Activated naive CD8-positive, alpha-beta T cell treated with anti-CD3 and anti-CD28 coated beads, Interleukin-2, amount 50 U/mL, for 24 hours (primary cell): ENCODE data around the gene LCN2.
"Not testable (repeated sequence)": the region's sequence is repeated elsewhere in the genome, so short reads cannot be mapped to it uniquely, and the experiment has no call there.

Experiments used
- ATAC-seq: fragments of 150-1000 bp; cut with Tn5 transposase; one replicate; pipeline ENCODE4 v1.10.0; 2021
- DNase-seq: peaks from one replicate; pipeline ENCODE4 v3.0.0; 2021
- H3K27ac Mint-ChIP-seq: one replicate; pipeline ENCODE4 v1.8.0; 2021; ENCODE audit warnings: mild to moderate bottlenecking, mixed read lengths
- H3K27me3 Mint-ChIP-seq: one replicate; pipeline ENCODE4 v1.8.0; 2021; ENCODE audit warnings: mixed read lengths
- H3K36me3 Mint-ChIP-seq: one replicate; pipeline ENCODE4 v1.8.0; 2021; ENCODE audit warnings: low read depth, mixed read lengths
- H3K4me1 Mint-ChIP-seq: one replicate; pipeline ENCODE4 v1.8.0; 2021; ENCODE audit warnings: mixed read lengths
- H3K4me3 Mint-ChIP-seq: one replicate; pipeline ENCODE4 v1.8.0; 2021; ENCODE audit warnings: mild to moderate bottlenecking, moderate library complexity, mixed read lengths
- H3K9me3 Mint-ChIP-seq: one replicate; pipeline ENCODE4 v1.8.0; 2021; ENCODE audit warnings: mixed read lengths

The LCN2 gene

DNA sequence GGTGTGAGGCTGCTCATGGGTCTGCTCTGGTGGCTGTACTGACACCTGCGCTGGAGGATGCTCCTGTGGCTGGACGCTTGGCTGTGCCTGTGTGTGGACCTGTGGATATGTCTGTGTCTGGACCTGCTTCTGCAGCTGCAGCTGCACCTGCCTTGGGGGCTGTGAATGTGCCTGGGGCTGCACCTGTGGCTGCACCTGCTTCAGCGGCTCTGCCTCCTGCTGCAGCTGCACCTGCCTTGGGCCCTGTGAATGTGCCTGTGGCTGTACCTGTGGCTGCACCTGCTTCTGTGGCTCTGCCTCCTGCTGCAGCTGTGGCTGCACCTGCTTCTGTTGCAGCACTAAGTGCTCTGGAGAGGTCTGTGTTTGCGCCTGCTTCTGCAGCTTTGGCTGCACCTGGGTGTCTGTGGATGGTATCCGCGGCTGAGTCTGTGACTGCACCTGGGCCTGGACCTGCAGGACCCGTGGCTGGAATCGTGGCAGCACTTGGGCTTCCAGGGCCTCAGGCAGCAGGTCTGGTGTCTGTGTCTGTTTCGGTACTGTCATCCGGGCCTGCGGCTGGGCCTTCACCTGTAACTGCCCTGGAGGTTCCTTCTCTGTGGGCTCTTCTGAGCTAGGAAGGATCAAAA is 29.7 kb downstream of the LCN2 start:
- no peaks in the 10 kb centered on the region for H3K9me3 Mint-ChIP-seq
- DNase-seq (no peak), ATAC-seq (no peak)
- H3K27ac Mint-ChIP-seq = no peak overlapping the region
- H3K4me1 Mint-ChIP-seq = peaks cover 4% of the 10 kb centered on the region
- H3K36me3 Mint-ChIP-seq = peaks cover 31% of the 10 kb centered on the region
- no peaks in the 10 kb centered on the region for H3K27me3 Mint-ChIP-seq
- H3K4me3 Mint-ChIP-seq = no peak overlapping the region

DNA sequence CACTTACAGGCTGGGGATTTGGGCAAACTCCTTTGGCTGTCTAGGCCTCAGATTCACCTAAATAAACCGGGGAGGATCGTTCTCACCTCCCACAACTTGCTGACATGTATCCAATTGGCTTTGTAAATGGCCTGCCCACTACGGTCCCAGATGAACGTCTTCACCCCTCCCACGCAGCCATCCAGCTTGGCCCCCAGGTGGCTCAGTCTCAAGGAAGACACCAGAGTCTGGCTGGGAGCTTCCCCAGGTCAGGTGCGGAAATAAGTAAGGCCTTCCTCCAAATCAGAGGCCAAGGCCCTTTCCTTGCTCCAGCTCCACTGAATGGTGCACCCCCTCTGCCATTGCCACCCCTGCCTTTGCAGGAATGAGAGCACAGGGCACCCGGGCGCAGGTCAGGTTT is 30.7 kb downstream of the LCN2 start:
- ATAC-seq = no peak

DNA sequence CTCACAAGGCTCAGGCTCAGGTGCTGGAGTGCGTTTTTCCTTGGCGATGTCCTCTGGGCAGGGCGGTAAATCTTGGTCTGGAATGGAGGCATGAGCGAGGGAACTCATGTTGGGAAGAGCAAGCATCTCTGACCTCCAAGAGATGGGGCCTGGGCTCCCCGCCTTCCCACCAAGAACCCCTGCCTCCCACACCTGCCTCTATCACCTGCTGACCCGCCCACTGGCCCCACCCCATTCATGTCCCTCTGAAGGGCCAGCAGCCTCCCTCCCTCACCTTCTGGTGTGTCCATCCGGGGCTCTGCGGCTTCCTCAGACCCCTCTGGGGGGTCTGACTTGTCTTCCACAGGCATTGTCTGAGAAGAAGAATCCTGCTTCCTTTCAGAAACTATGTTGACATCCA is 31.2 kb downstream of the LCN2 start:
- DNase-seq (no peak), ATAC-seq (no peak)
- peaks cover 32% of the 10 kb centered on the region for H3K36me3 Mint-ChIP-seq
- H3K4me3 Mint-ChIP-seq = no peak overlapping the region
- H3K27ac Mint-ChIP-seq = no peak overlapping the region
- no peaks in the 10 kb centered on the region for H3K27me3 Mint-ChIP-seq
- peaks cover 7% of the 10 kb centered on the region for H3K4me1 Mint-ChIP-seq
- H3K9me3 Mint-ChIP-seq = no peaks in the 10 kb centered on the region

More for the DNA sequence above, 30.7 kb downstream of the LCN2 start:
- Mint-ChIP-seq H3K27me3 (no peaks in the 10 kb centered on the region), H3K36me3 (peaks cover 34% of the 10 kb centered on the region), H3K27ac (no peak overlapping the region), H3K4me1 (peaks cover 7% of the 10 kb centered on the region), H3K9me3 (no peaks in the 10 kb centered on the region), H3K4me3 (no peak overlapping the region)
- DNase-seq = no peak

DNA sequence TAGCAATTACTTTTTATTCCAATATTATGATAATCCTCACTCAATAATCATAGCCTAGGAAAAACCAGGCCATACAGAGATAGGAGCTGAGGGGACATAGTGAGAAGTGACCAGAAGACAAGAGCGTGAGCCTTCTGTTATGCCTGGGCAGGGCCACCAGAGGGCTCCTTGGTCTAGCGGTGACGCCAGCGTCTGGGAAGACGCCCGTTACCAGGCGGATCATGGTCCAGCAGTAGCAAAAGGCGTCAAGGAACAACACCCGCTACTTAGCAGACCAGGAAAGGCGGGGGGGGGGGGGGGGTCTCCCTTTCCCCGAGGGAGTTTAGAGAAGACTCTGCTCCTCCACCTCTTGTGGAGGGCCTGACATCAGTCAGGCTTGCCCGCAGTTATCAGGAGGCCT is 32.2 kb downstream of the LCN2 start:
- not testable (repeated sequence) for H3K27ac Mint-ChIP-seq, ATAC-seq, H3K4me3 Mint-ChIP-seq, H3K27me3 Mint-ChIP-seq, H3K9me3 Mint-ChIP-seq, DNase-seq, H3K4me1 Mint-ChIP-seq
- peaks cover 37% of the 10 kb centered on the region for H3K36me3 Mint-ChIP-seq

DNA sequence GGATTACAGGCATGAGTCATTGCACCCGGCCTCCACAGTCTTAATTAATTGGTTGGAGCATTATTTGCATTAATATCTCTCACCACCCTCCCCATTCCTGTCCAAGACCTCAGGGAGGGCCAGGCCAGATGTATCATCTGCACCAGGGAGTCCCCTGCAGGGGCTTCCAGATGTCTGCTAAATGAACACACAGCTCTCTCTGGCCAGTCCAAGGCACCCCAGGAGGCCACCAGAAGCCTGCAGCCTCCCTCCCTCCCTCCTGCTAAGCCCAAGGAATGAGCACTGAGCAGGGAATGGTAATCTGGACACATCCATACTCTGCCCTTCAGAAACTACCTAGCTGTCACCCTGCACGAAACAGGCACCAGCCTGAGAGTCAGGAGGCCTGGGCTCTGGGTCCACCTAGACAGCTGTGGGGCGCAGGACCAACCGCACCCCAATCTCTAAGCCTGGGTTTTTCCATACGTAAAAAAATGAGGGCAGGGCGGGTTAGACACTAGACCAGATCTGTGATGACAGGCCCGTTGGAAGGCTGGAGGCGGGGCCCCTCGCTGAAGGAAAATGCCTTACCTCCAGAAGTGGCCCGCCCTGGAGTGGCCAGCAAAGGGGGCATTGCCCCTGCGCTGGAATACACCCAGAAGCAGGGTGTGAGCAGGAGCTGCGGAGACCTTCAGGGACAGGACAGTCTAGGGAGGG is 33.8 kb downstream of the LCN2 start:
- ATAC-seq (no peak), DNase-seq (no peak)
- no peak overlapping the region for H3K27ac Mint-ChIP-seq
- H3K9me3 Mint-ChIP-seq = no peaks in the 10 kb centered on the region
- peaks cover 34% of the 10 kb centered on the region for H3K36me3 Mint-ChIP-seq
- peaks cover 17% of the 10 kb centered on the region for H3K4me1 Mint-ChIP-seq
- no peak overlapping the region for H3K4me3 Mint-ChIP-seq
- no peaks in the 10 kb centered on the region for H3K27me3 Mint-ChIP-seq

DNA sequence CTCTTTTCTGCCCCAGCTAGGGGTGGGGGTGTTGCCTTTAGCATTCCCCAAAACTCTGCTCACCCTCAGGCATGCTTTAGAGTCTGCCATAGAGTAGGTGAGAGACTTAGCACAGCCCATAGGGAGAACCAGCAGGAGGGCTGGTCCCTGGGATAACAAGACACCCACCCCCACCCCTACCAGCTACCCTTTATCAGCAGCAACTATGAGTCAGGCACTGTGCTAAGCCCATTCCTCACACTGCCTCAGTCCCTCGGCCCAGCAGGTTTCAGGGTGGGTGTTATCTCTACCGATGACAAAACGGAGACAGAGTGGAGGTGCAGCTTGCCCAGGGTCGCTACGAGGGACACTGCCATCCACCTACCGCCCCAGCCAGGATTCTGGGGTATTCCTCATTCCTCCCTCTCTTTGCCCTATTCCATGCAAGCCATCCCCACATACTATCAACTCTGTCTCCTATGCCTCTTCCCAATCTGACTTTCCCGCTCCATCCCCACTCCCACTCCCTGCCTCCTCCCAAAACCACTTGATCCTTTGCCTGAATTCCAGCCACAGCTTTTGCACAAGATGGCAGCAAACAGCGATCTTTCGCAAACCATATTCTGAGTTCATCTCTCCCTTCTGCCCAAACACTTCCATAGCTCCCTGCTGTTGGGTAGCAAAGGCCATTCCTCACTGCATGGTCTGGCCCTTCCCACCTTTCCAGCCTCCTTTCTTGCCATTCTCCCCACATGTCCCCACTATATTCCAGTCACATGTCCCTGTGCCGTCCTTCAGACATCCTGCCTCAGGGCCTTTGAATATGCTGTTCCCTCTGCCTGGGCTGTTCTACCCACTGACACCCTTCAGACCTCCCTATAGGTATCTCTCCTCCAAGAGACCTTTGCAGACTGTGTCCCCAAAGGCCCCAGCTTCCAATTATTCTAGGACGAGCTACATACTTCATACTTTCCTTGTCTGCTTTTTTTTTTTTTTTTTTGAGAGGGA is 37.0 kb downstream of the LCN2 start:
- H3K4me1 Mint-ChIP-seq = peaks cover 39% of the 10 kb centered on the region
- ATAC-seq = no peak
- DNase-seq = no peak
- H3K9me3 Mint-ChIP-seq = no peaks in the 10 kb centered on the region
- H3K36me3 Mint-ChIP-seq = peaks cover 28% of the 10 kb centered on the region
- H3K4me3 Mint-ChIP-seq = no peak overlapping the region
- no peaks in the 10 kb centered on the region for H3K27me3 Mint-ChIP-seq
- H3K27ac Mint-ChIP-seq = no peak overlapping the region

DNA sequence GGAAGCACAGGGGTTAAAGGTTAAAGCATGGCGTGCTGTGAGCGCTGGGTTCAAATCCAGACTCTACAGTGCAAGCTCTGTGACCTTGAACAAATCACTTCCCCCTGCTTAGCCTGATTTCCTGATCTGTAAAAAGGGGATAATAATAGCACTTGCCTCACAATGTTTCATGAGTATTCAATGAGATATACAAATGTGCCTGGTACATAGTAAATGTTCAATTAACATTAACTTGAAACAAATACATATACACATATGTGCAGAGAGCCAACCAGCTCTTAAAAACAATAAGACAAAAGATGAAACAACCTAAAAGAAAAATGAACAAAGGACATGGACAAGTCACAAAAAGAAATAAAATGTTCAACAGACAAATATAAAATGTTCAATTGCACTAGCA is 38.1 kb downstream of the LCN2 start:
- DNase-seq = no peak
- no peaks in the 10 kb centered on the region for H3K27me3 Mint-ChIP-seq
- H3K27ac Mint-ChIP-seq = no peak overlapping the region
- peaks cover 28% of the 10 kb centered on the region for H3K36me3 Mint-ChIP-seq
- H3K9me3 Mint-ChIP-seq = no peaks in the 10 kb centered on the region
- peaks cover 44% of the 10 kb centered on the region for H3K4me1 Mint-ChIP-seq
- no peak for ATAC-seq
- H3K4me3 Mint-ChIP-seq = no peak overlapping the region

DNA sequence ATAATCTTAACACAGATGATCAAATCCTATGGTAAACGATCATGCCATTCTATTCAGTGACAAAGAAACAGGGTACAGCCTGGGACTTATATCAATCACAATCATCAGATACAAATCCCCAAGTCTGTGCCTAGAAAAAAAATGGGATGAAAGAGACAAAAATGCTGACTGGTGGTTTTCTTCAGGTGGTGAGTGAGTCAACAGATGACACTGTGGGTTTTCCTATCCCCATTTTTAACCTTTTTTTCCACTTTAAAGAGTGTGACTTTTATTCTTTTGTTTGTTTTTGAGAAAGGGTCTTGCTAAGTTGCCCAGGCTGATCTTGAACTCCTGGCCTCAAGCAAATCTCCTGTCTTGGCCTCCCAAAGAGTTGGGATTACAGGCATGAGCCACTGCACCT is 39.0 kb downstream of the LCN2 start:
- no peak overlapping the region for H3K27ac Mint-ChIP-seq
- H3K9me3 Mint-ChIP-seq = no peaks in the 10 kb centered on the region
- ATAC-seq (no peak), DNase-seq (no peak)
- peaks cover 45% of the 10 kb centered on the region for H3K4me1 Mint-ChIP-seq
- peaks cover 26% of the 10 kb centered on the region for H3K36me3 Mint-ChIP-seq
- H3K27me3 Mint-ChIP-seq = peaks cover 4% of the 10 kb centered on the region
- H3K4me3 Mint-ChIP-seq = peak overlapping the region; percentile 23

DNA sequence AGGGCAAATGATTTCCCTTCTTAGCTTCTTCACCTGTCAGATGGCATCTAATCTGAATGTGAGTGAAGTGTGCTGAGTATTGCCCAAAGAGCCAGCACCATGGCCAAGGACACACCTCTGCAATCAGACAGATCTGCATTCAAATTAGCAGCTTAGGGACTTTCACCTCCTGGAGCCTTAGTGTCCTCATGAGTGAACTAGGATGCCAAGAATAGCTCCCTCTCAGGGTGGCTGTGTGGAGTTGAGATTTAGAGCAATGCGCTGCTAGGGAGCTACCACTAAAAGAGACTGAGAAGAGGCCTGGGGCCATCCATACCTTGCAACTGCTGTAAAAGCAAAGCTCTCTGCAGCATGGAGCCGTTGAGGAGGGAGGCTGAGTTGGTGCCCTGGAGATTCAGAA is 40.8 kb downstream of the LCN2 start:
- peaks cover 4% of the 10 kb centered on the region for H3K27me3 Mint-ChIP-seq
- peak; percentile 30 for ATAC-seq
- H3K36me3 Mint-ChIP-seq = peaks cover 19% of the 10 kb centered on the region
- H3K27ac Mint-ChIP-seq = peak overlapping the region; percentile 90
- no peaks in the 10 kb centered on the region for H3K9me3 Mint-ChIP-seq
- H3K4me1 Mint-ChIP-seq = peaks cover 42% of the 10 kb centered on the region
- peak overlapping the region; percentile 94 for H3K4me3 Mint-ChIP-seq
- DNase-seq = no peak

DNA sequence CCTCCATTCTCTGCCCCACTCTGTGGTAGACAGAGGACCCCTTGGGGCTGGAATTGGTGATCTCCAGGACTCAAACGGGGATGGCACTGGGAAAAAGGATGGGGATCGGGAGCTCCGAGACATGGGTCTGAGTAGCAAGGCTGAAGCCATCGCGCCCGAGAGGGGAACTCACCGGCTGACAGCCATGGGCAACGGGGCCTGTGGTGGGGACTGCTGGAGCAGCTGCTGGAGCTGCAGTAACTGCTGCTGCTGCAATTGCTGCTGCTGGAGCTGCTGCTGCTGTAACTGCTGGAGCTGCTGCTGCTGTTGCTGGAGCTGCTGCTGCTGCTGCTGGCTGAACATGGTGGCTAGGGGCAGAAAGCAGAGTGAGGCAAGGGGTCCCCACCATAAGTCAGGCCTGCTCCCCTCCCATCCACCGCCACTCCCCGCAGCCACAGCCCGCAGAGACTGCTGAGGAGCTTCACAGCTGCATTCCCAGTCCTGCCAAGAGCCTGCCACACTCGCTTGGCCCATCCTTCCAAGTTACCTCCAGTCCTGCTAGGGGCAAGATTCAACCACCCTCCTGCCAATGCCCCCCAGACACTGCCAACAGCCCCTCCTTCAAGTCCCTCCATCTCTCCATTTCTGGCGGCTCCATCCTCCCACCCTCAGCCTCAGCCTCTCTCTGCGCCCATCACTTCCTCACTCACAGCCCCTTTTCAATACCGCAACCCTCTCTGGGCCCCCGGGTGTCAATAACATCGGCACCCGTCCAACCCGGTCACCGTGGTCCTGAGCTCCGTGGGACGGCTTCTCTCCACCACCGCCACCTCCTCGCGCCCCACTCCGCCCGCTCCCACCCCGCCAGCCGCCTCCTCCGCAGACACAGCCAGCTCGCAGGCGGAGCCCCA is 41.5 kb downstream of the LCN2 start:
- H3K4me3 Mint-ChIP-seq = peak overlapping the region; percentile 94
- H3K36me3 Mint-ChIP-seq = peaks cover 16% of the 10 kb centered on the region
- DNase-seq = no peak
- peak; percentile 50 for ATAC-seq
- no peaks in the 10 kb centered on the region for H3K9me3 Mint-ChIP-seq
- peaks cover 4% of the 10 kb centered on the region for H3K27me3 Mint-ChIP-seq
- peak overlapping the region; percentile 90 for H3K27ac Mint-ChIP-seq
- H3K4me1 Mint-ChIP-seq = peaks cover 42% of the 10 kb centered on the region

DNA sequence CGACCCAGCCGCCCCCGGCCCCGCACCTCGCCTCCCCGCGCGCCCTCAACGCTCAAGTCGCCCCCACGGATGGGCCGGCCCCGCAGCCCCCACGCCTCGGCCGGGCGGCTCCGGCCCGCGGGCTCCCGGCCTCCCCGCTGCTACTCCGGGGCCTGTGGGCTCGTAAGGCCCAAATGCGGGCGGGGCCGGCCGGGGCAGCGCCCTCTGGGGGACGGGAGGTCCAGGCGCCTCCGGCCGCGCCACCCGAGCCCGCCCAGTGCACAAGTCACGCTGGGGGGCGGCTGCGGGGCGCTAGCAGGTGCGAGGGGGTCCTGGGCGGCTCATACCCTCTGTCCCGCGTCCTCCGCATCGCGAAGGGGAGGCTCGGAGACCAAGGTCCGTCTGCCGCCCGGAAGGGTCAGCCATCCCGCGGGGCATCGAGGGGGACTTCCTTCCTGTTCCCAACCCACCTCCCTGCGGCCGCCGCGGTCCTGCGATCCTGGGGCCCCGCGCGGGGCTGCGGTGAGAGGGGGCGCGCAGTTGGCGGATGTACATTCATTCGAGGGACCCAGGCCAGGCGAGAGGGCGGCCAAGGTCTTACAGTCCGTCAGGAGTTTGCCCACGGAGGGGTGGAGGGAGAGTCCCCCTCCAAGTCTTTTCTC is 42.3 kb downstream of the LCN2 start, which contains the start of gene CIZ1:
CIZ1 (minus strand) TSS at position 167 of the 641 bp plus-strand sequence. CDS start 715 bp downstream, outside the sequence.
- DNase-seq = peak; percentile 81
- Mint-ChIP-seq H3K9me3 (no peaks in the 10 kb centered on the region), H3K4me3 (peak within 1 kb of the TSS; percentile 94), H3K27ac (peak within 1 kb of the TSS; percentile 90), H3K4me1 (peaks cover 39% of the 10 kb centered on the region), H3K36me3 (peaks cover 13% of the 10 kb centered on the region), H3K27me3 (peaks cover 4% of the 10 kb centered on the region)
- ATAC-seq = peak; percentile 95

DNA sequence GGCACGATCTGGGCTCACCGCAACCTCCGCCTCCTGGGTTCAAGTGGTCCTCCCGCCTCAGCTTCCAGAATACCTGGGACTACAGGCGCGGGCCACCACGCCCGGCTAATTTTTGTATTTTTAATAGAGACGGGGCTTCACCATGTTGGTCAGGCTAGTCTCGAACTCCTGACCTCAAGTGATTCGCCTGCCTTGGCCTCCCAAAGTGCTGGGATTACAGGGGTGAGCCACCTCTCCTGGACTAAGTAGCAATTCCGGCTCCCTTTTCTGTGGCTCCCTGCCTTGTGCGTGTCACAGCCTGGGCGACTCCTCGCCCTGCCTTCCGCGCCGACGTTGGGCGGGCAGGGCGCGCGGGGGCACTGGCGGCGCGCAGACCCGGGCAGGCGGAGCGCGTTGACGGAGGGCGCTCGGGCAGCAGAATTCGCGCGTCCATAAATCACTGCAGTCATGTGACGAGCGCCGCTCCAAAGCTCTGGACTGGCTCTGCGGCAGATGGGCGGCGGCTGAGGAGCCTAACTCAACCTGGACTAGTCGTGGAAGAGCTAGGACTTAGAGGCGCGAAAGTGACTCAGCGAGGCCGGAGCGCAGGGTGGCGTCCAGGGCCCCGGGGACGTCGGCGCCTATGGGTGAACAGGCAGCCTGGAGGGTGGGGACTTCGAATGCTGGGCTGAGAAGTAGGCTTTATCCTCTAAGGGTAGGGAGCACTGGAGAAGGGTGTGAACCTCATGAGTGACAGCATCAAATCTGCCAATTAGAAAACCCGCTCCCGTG is 43.5 kb downstream of the LCN2 start:
- DNase-seq (no peak), ATAC-seq (no peak)
- Mint-ChIP-seq H3K27me3 (peaks cover 4% of the 10 kb centered on the region), H3K27ac (no peak overlapping the region), H3K36me3 (peaks cover 8% of the 10 kb centered on the region), H3K4me1 (peaks cover 35% of the 10 kb centered on the region), H3K9me3 (no peaks in the 10 kb centered on the region), H3K4me3 (no peak overlapping the region)
